HepG2 (cell line): ENCODE data around the gene TSPAN9. TPM values are rescaled to one million over a fixed set of nuclear protein-coding genes. Genes with fewer than 3 reads are reported as not detected.

Experiments used
- ATAC-seq: fragments of 200-7000 bp; cut with Tn5 transposase; 3 replicates; pipeline ENCODE4 v1.9.1; 2020; ENCODE audit warnings: mild to moderate bottlenecking, moderate library complexity
- BruUV-seq: library from RNA; stranded (reverse); fragments of 400-500 nt; replicated peaks from 2 replicates; lab custom pipeline; 2021; lab: Mats Ljungman, UMichigan
- CTCF ChIA-PET: fragments of 300-600 bp; formaldehyde crosslinking; extraction: SDS; loops from one replicate; lab custom pipeline; 2021; ENCODE audit warnings: low total read pairs, inconsistent platforms, low intra/inter-chr PET ratio; lab: Yijun Ruan, JAX
- POLR2A ChIA-PET: fragments of 350-600 bp; sonication (Branson Sonifier 250); formaldehyde crosslinking; loops from one replicate; lab custom pipeline; 2020; ENCODE audit warnings: antibody characterized with exemption, inconsistent platforms; lab: Yijun Ruan, JAX
- DNase-seq: peaks from one replicate; pipeline ENCODE4 v3.0.0-alpha.2; 2015; ENCODE audit warnings: low spot score
- FAIRE-seq: peaks from 3 replicates; lab custom pipeline; 2011; peaks lifted over from hg19 to GRCh38; lab: Jason Lieb, UNC
- H2AFZ ChIP-seq: one replicate; pipeline ENCODE4 v1.6.1; 2011; ENCODE audit warnings: low read length, inconsistent platforms
- H3K27ac ChIP-seq: fragments of 300-600 bp; 3 replicates; pipeline ENCODE4 v1.8.0; 2011; ENCODE audit warnings: mixed run types, mild to moderate bottlenecking, mixed read lengths, low read length, inconsistent platforms; ENCODE audit not compliant: insufficient read depth; ENCODE audit errors: extremely low read length
- H3K27me3 ChIP-seq, 2 experiments: fragments of 200-600 bp in 1 of 2; 2 replicates in 1 of 2; 3 replicates in 1 of 2; pipeline versions ENCODE4 v1.6.0 to v1.8.0; 2011; ENCODE audit warnings: low read length in 2 of 2, mild to moderate bottlenecking in 2 of 2, moderate library complexity in 2 of 2, inconsistent platforms in 1 of 2; ENCODE audit not compliant: insufficient read depth in 2 of 2, control insufficient read depth in 1 of 2
- H3K36me3 ChIP-seq, 2 experiments: fragments of 200-600 bp in 1 of 2; replicated peaks in 1 of 2; 2 replicates in 1 of 2; 3 replicates in 1 of 2; pipeline versions ENCODE4 v1.5.1 to v1.8.0; 2011; ENCODE audit warnings: low read length in 2 of 2, inconsistent platforms in 1 of 2; ENCODE audit not compliant: insufficient read depth in 2 of 2, control insufficient read depth in 1 of 2
- H3K4me1 ChIP-seq: 2 replicates; pipeline ENCODE4 v1.5.1; 2012; ENCODE audit warnings: low read length, inconsistent platforms; ENCODE audit not compliant: insufficient read depth
- H3K4me2 ChIP-seq: 2 replicates; pipeline ENCODE4 v1.6.0; 2011; ENCODE audit warnings: low read depth, low read length, inconsistent platforms
- H3K4me3 ChIP-seq, 3 experiments: fragments of 200-600 bp in 1 of 3; sonication (generic), shearing (Covaris generic) in 1 of 3; replicated peaks in 1 of 3; 2 replicates each; pipeline ENCODE4 v1.5.1; 2011 to 2016; ENCODE audit warnings: low read length in 3 of 3, inconsistent platforms in 2 of 3, low read depth in 2 of 3, mild to moderate bottlenecking in 2 of 3, control low read depth in 1 of 3, mixed read lengths in 1 of 3; ENCODE audit not compliant: insufficient read depth in 1 of 3
- H3K79me2 ChIP-seq: one replicate; pipeline ENCODE4 v1.6.1; 2011; ENCODE audit warnings: low read length, inconsistent platforms; ENCODE audit not compliant: insufficient read depth
- H3K9ac ChIP-seq: 2 replicates; pipeline ENCODE4 v1.6.0; 2011; ENCODE audit warnings: mild to moderate bottlenecking, low read depth, low read length, inconsistent platforms; ENCODE audit not compliant: insufficient read depth
- H3K9me3 ChIP-seq: 2 replicates; pipeline ENCODE4 v1.5.1; 2012; ENCODE audit warnings: mild to moderate bottlenecking, low read length
- H4K20me1 ChIP-seq: 2 replicates; pipeline ENCODE4 v1.6.0; 2011; ENCODE audit warnings: inconsistent platforms, mild to moderate bottlenecking, low read length, moderate library complexity; ENCODE audit not compliant: insufficient read depth
- ARID5B ChIP-seq: IDR thresholded peaks from 2 replicates; pipeline ENCODE4 v1.4.0; 2020; ENCODE audit warnings: mild to moderate bottlenecking, missing genetic modification reagents
- BCLAF1 ChIP-seq: fragments of 450-650 bp; IDR thresholded peaks from 2 replicates; pipeline ENCODE4 v1.6.1; 2017; ENCODE audit warnings: mild to moderate bottlenecking
- EEA1 ChIP-seq: sonication (generic); formaldehyde crosslinking; IDR thresholded peaks from 2 replicates; pipeline ENCODE4 v1.5.1; 2020; ENCODE audit warnings: mild to moderate bottlenecking, missing genetic modification reagents, borderline replicate concordance
- EED ChIP-seq: sonication (generic); formaldehyde crosslinking; IDR thresholded peaks from 2 replicates; pipeline ENCODE4 v1.5.0; 2020; ENCODE audit warnings: mild to moderate bottlenecking, missing genetic modification reagents
- LCORL ChIP-seq, 2 experiments: fragments of 450-650 bp in 1 of 2; sonication (generic) in 1 of 2; formaldehyde crosslinking in 1 of 2; IDR thresholded peaks; 2 replicates each; pipeline versions ENCODE4 v1.5.0 to v1.6.1; 2017 to 2020; ENCODE audit warnings: antibody characterized with exemption in 1 of 2, missing genetic modification reagents in 1 of 2
- MED8 ChIP-seq: sonication (generic); formaldehyde crosslinking; IDR thresholded peaks from 2 replicates; pipeline ENCODE4 v1.8.1; 2023; ENCODE audit warnings: mild to moderate bottlenecking, missing genetic modification reagents; ENCODE audit not compliant: insufficient replicate concordance
- MEIS1 ChIP-seq: sonication (generic); formaldehyde crosslinking; IDR thresholded peaks from 2 replicates; pipeline ENCODE4 v1.9.0; 2021; ENCODE audit warnings: mild to moderate bottlenecking, missing genetic modification reagents, moderate library complexity, borderline replicate concordance
- MYNN ChIP-seq: sonication (generic); formaldehyde crosslinking; IDR thresholded peaks from 2 replicates; pipeline ENCODE4 v1.4.0; 2020; ENCODE audit warnings: mild to moderate bottlenecking, low read depth, missing genetic modification reagents
- NFYB ChIP-seq: sonication (generic); formaldehyde crosslinking; IDR thresholded peaks from 2 replicates; pipeline ENCODE4 v1.4.0; 2020; ENCODE audit warnings: missing genetic modification reagents
- TBP ChIP-seq: sonication (generic); formaldehyde crosslinking; IDR thresholded peaks from 2 replicates; pipeline ENCODE4 v1.5.0; 2020; ENCODE audit warnings: missing genetic modification reagents
- TOPORS ChIP-seq: sonication (generic); formaldehyde crosslinking; IDR thresholded peaks from 2 replicates; pipeline ENCODE4 v1.8.0; 2023; ENCODE audit warnings: mild to moderate bottlenecking, missing genetic modification reagents
- ZKSCAN1 ChIP-seq: fragments of 150-350 bp; IDR thresholded peaks from 2 replicates; pipeline ENCODE4 v1.6.1; 2014; ENCODE audit warnings: low read length
- ZNF253 ChIP-seq: sonication (generic); formaldehyde crosslinking; IDR thresholded peaks from 2 replicates; pipeline ENCODE4 v1.8.0; 2022; ENCODE audit warnings: mild to moderate bottlenecking, missing genetic modification reagents, borderline replicate concordance
- ZNF280D ChIP-seq: sonication (generic); formaldehyde crosslinking; IDR thresholded peaks from 2 replicates; pipeline ENCODE4 v1.5.1; 2020; ENCODE audit warnings: mild to moderate bottlenecking, missing genetic modification reagents
- ZNF326 ChIP-seq: sonication (generic); formaldehyde crosslinking; IDR thresholded peaks from 2 replicates; pipeline ENCODE4 v1.4.0; 2020; ENCODE audit warnings: missing genetic modification reagents, borderline replicate concordance
- ZNF670 ChIP-seq: sonication (generic); formaldehyde crosslinking; IDR thresholded peaks from 2 replicates; pipeline ENCODE4 v1.8.0; 2022; ENCODE audit warnings: mild to moderate bottlenecking, missing genetic modification reagents, borderline replicate concordance
- WGBS: methylation state at CpG from one replicate; pipeline ENCODE4 v1.1.6; 2017; ENCODE audit warnings: low lambda C conversion rate; 5-methylcytosine and 5-hydroxymethylcytosine counted together
- in situ Hi-C: cut with HindIII; loops from 2 replicates; pipeline ENCODE4 v1.10.0; 2017; ENCODE audit warnings: low pct_unique_long_range_greater_than_20kb; ENCODE audit not compliant: extremely low pct_ligation_motif_present
- intact Hi-C: fragments of 100-400 bp; cut with micrococcal nuclease; formaldehyde crosslinking; loops from one replicate; pipeline ENCODE4 v1.10.0; 2022; ENCODE audit not compliant: unreplicated experiment
- polyA plus RNA-seq, 8 experiments: library from polyadenylated mRNA; depleted of rRNA in 3 of 8; stranded (reverse) in 7 of 8; unstranded in 1 of 8; fragments of >200 nt; fragmentation: Illumina TruSeq in 4 of 8; extraction: Trizol in 4 of 8; gene quantifications; 2 replicates each; pipeline versions ENCODE4 v1.2.1 to v1.2.3, GENCODE V29; 2011 to 2016; ENCODE audit warnings: low read depth in 4 of 8, missing spikeins in 1 of 8, mixed read lengths in 1 of 8; ENCODE audit not compliant: insufficient read depth in 1 of 8
- total RNA-seq, 5 experiments: library from RNA; depleted of rRNA; stranded (reverse); fragments of >200 nt; fragmentation: Illumina TruSeq; extraction: Trizol; gene quantifications; 2 replicates each; pipeline ENCODE4 v1.2.3, GENCODE V29; 2016; ENCODE audit warnings: low read depth in 1 of 5

Gene TSPAN9
- total and polyA plus RNA-seq, 2 of the 13 experiments (the other 11 are each of a cell fraction or from before 2014, with no cell fraction given) = 18.1 to 42.3 TPM

GRCh38 chr12:3279415-3279780 lies 202.2 kb downstream of the TSPAN9 start:
- intact Hi-C loops = no loop called here

More at GRCh38 chr12:3279415-3279780, 202.2 kb downstream of the TSPAN9 start:
- in situ Hi-C loops = loop anchor here (10.0 kb wide), 1 partner anchor 205 kb away; the partner anchor contains the start of gene TSPAN9
- Histone ChIP-seq H3K27ac (no peak overlapping the region), H3K4me3 (no peak overlapping the region), H3K4me1 (no peaks in the 10 kb centered on the region), H3K9me3 (no peaks in the 10 kb centered on the region), H3K4me2 (no peak overlapping the region), H3K27me3 (no peaks in the 10 kb centered on the region), H3K36me3 (peaks cover 8 to 24% of the 10 kb centered on the region in 2 experiments; a peak in 3 of 5 replicates), H4K20me1 (peaks cover 17% of the 10 kb centered on the region; the same call in 1 of the 2 replicates), H3K9ac (no peak overlapping the region), H2AFZ (no peak overlapping the region), H3K79me2 (no peaks in the 10 kb centered on the region)
- ATAC-seq (no peak), FAIRE-seq (no peak), DNase-seq (no peak)
- ChIA-PET CTCF (no interaction called here), POLR2A (no interaction called here)
- TF ChIP-seq ZNF326 (CRISPR knock-in tag) (no peak), EED (CRISPR knock-in tag) (no peak), ARID5B (CRISPR knock-in tag) (no peak), ZNF670 (CRISPR knock-in tag) (no peak), MED8 (CRISPR knock-in tag) (no peak), NFYB (CRISPR knock-in tag) (no peak), MYNN (CRISPR knock-in tag) (no peak), BCLAF1 (no peak), ZNF253 (no peak), ZNF280D (CRISPR knock-in tag) (no peak), TOPORS (CRISPR knock-in tag) (no peak), EEA1 (CRISPR knock-in tag) (no peak), ZKSCAN1 (no peak), LCORL (IDR thresholded peaks at IDR 0.05) (no peak), LCORL (CRISPR knock-in tag; IDR thresholded peaks at IDR 0.05) (no peak), MEIS1 (CRISPR knock-in tag) (no peak), TBP (CRISPR knock-in tag) (no peak)
- no TSS peak for BruUV-seq
- WGBS = 98% methylated on average over 10 of the region's 10 CpGs
